Measurements from ENCODE around the gene PPHLN1.

The PPHLN1 gene

DNA sequence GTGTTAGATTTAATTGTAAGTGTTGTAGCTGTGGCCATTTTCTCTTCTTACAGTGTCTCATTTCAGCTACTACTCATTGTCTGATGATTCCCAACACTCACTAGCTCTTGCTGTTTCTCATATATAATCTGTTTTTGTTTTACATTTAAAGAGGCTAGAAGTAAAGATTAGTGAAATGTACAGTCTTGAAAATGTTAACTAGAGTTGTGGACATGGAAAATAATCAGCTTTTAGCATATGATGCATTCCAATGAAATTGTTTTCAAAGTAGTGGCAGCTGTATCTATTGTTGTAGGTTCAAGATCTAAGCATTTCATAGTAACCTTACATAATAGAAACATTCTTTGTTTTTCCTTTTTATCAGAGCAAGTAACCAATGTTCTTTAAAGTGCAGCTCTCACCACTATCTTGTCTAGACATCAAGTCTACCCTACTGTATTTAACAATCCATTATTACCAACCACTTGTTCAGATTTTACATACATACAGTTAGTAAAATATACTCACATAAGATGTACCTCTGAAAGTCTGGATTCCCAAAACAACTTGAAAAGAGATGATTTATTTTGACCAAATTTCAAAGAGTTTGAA is 76.9 kb downstream of the PPHLN1 start:
- Histone ChIP-seq H3K4me3 (ENCODE audit: low read depth, low read length) (no peak overlapping the region), H3K27ac (no peak overlapping the region), H3K27me3 (replicated peaks) (no peaks in the 10 kb centered on the region), H3K36me3 (replicated peaks) (peaks cover 10% of the 10 kb centered on the region)
- DNase-seq, result no peak
- in situ Hi-C loops (cut with HindIII; ENCODE audit: low pct_ligation_motif_present, low sequenced_read_pairs), result no loop called here
- TF ChIP-seq, protein P1, sequence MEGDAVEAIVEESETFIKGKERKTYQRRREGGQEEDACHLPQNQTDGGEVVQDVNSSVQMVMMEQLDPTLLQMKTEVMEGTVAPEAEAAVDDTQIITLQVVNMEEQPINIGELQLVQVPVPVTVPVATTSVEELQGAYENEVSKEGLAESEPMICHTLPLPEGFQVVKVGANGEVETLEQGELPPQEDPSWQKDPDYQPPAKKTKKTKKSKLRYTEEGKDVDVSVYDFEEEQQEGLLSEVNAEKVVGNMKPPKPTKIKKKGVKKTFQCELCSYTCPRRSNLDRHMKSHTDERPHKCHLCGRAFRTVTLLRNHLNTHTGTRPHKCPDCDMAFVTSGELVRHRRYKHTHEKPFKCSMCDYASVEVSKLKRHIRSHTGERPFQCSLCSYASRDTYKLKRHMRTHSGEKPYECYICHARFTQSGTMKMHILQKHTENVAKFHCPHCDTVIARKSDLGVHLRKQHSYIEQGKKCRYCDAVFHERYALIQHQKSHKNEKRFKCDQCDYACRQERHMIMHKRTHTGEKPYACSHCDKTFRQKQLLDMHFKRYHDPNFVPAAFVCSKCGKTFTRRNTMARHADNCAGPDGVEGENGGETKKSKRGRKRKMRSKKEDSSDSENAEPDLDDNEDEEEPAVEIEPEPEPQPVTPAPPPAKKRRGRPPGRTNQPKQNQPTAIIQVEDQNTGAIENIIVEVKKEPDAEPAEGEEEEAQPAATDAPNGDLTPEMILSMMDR (IDR thresholded peaks at IDR 0.05; ENCODE audit: low read depth, low read length, missing control alignments), result no peak

- H3K36me3 ChIP-seq (replicated peaks), result no peaks in the 10 kb centered on the region
- in situ Hi-C loops (cut with HindIII; ENCODE audit: low pct_ligation_motif_present, low sequenced_read_pairs), result no loop called here
These were observed 81.3 kb downstream of the PPHLN1 start for GRCh38 chr12:42407306-42407705.

GRCh38 chr12:42409471-42409870 is 83.5 kb downstream of the PPHLN1 start:
- Histone ChIP-seq H3K27me3 (replicated peaks) (no peaks in the 10 kb centered on the region), H3K27ac (no peak overlapping the region), H3K4me3 (ENCODE audit: low read depth, low read length) (no peak overlapping the region), H3K36me3 (replicated peaks) (no peaks in the 10 kb centered on the region)
- in situ Hi-C loops (cut with HindIII; ENCODE audit: low pct_ligation_motif_present, low sequenced_read_pairs), result no loop called here
- no peak for DNase-seq
- TF ChIP-seq, protein P1 (IDR thresholded peaks at IDR 0.05; ENCODE audit: low read depth, low read length, missing control alignments), result no peak

More at GRCh38 chr12:42407306-42407705, 81.3 kb downstream of the PPHLN1 start:
- no peaks in the 10 kb centered on the region for H3K27me3 ChIP-seq (replicated peaks)
- H3K27ac ChIP-seq, result no peak overlapping the region
- TF ChIP-seq, protein P1 (IDR thresholded peaks at IDR 0.05; ENCODE audit: low read depth, low read length, missing control alignments), result no peak
- DNase-seq, result no peak
- H3K4me3 ChIP-seq (ENCODE audit: low read depth, low read length), result no peak overlapping the region

DNA sequence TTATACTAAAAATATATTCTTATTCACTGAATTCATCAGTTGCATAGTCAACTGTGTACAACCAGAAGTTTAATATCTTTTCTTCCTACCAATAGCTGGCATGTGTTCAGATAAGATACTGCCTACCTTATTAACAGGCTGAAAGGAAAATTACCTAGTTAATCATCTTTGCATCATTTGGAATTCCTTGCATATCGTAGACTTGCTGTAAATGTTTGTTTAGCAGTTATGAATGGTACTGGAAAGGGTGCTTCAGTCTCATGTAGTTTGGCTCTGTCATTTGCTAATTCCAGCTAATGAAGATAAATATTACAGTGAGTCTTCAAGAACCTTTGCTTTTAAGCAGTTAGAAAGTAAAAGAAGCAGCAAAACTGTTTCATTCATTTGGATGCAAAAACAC is 84.4 kb downstream of the PPHLN1 start:
- TF ChIP-seq, protein P1 (IDR thresholded peaks at IDR 0.05; ENCODE audit: low read depth, low read length, missing control alignments), result no peak
- Histone ChIP-seq H3K27me3 (replicated peaks) (no peaks in the 10 kb centered on the region), H3K4me3 (ENCODE audit: low read depth, low read length) (no peak overlapping the region), H3K27ac (no peak overlapping the region), H3K36me3 (replicated peaks) (no peaks in the 10 kb centered on the region)
- in situ Hi-C loops (cut with HindIII; ENCODE audit: low pct_ligation_motif_present, low sequenced_read_pairs), result no loop called here
- DNase-seq, result no peak

GRCh38 chr12:42420395-42420794 is 94.4 kb downstream of the PPHLN1 start:
- H3K27ac ChIP-seq, result no peak overlapping the region
- TF ChIP-seq, protein P1 (IDR thresholded peaks at IDR 0.05; ENCODE audit: low read depth, low read length, missing control alignments), result no peak
- no peak for DNase-seq
- in situ Hi-C loops (cut with HindIII; ENCODE audit: low pct_ligation_motif_present, low sequenced_read_pairs), result no loop called here
- no peaks in the 10 kb centered on the region for H3K36me3 ChIP-seq (replicated peaks)
- H3K4me3 ChIP-seq (ENCODE audit: low read depth, low read length), result no peak overlapping the region
- H3K27me3 ChIP-seq (replicated peaks), result no peaks in the 10 kb centered on the region
